ENCODE measurements around the gene NPW.

The NPW gene

GRCh38 chr16:1989209-1990100 is 30.1 kb upstream of the NPW start, which contains the start of gene SYNGR3:
TSS of gene SYNGR3 (plus strand) at chr16:1989970. CDS start at chr16:1990103, 133 bp downstream.
- no peak for TF ChIP-seq CTCF (IDR thresholded peaks at IDR 0.05; ENCODE audit: insufficient read depth, low read length, poor library complexity, severe bottlenecking)
- Histone ChIP-seq H3K36me3 (ENCODE audit: control insufficient read depth, insufficient read depth, low read length) (peaks cover 11% of the 10 kb centered on the region), H3K4me3 (replicated peaks; ENCODE audit: low read depth, low read length) (peak within 1 kb of the TSS; percentile 61), H3K27me3 (replicated peaks; ENCODE audit: control insufficient read depth, insufficient read depth, low read length) (no peaks in the 10 kb centered on the region)
- no peak for DNase-seq (ENCODE audit: extremely low read depth, insufficient read length)

GRCh38 chr16:1990101-1990350 is 29.6 kb upstream of the NPW start:
- no peak for TF ChIP-seq CTCF (IDR thresholded peaks at IDR 0.05; ENCODE audit: insufficient read depth, low read length, poor library complexity, severe bottlenecking)
- DNase-seq (ENCODE audit: extremely low read depth, insufficient read length): no peak
- H3K27me3 ChIP-seq (replicated peaks; ENCODE audit: control insufficient read depth, insufficient read depth, low read length): no peaks in the 10 kb centered on the region

GRCh38 chr16:1990351-1991134 is 29.0 kb upstream of the NPW start:
- TF ChIP-seq CTCF (IDR thresholded peaks at IDR 0.05; ENCODE audit: insufficient read depth, low read length, poor library complexity, severe bottlenecking): no peak
- Histone ChIP-seq H3K4me3 (replicated peaks; ENCODE audit: low read depth, low read length) (peak overlapping the region; percentile 61), H3K27me3 (replicated peaks; ENCODE audit: control insufficient read depth, insufficient read depth, low read length) (no peaks in the 10 kb centered on the region), H3K36me3 (ENCODE audit: control insufficient read depth, insufficient read depth, low read length) (peaks cover 11% of the 10 kb centered on the region)
- DNase-seq (ENCODE audit: extremely low read depth, insufficient read length): no peak

More at GRCh38 chr16:1990101-1990350, 29.6 kb upstream of the NPW start:
- Histone ChIP-seq H3K4me3 (replicated peaks; ENCODE audit: low read depth, low read length) (peak overlapping the region; percentile 61), H3K36me3 (ENCODE audit: control insufficient read depth, insufficient read depth, low read length) (peaks cover 11% of the 10 kb centered on the region)

- Histone ChIP-seq H3K4me3 (replicated peaks; ENCODE audit: low read depth, low read length) (peak overlapping the region; percentile 61), H3K27me3 (replicated peaks; ENCODE audit: control insufficient read depth, insufficient read depth, low read length) (no peaks in the 10 kb centered on the region), H3K36me3 (ENCODE audit: control insufficient read depth, insufficient read depth, low read length) (peaks cover 5% of the 10 kb centered on the region)
- peak; percentile 76 for DNase-seq (ENCODE audit: extremely low read depth, insufficient read length)
- no peak for TF ChIP-seq CTCF (IDR thresholded peaks at IDR 0.05; ENCODE audit: insufficient read depth, low read length, poor library complexity, severe bottlenecking)
Observed at GRCh38 chr16:1991135-1991551, 28.4 kb upstream of the NPW start.

GRCh38 chr16:1991588-1991947 is 28.0 kb upstream of the NPW start:
- no peak for TF ChIP-seq CTCF (IDR thresholded peaks at IDR 0.05; ENCODE audit: insufficient read depth, low read length, poor library complexity, severe bottlenecking)
- peak overlapping the region; percentile 27 for H3K4me3 ChIP-seq (replicated peaks; ENCODE audit: low read depth, low read length)
- H3K27me3 ChIP-seq (replicated peaks; ENCODE audit: control insufficient read depth, insufficient read depth, low read length): no peaks in the 10 kb centered on the region
- H3K36me3 ChIP-seq (ENCODE audit: control insufficient read depth, insufficient read depth, low read length): peaks cover 2% of the 10 kb centered on the region
- no peak for DNase-seq (ENCODE audit: extremely low read depth, insufficient read length)

Data from GM06990 (cell line).